GM18517 (cell line): ENCODE measurements around the gene CAPN15.
A peak's percentile ranks its signal among the peaks of the same experiment; 100 is the strongest.
"Not testable (repeated sequence)": the region's sequence is repeated elsewhere in the genome, so short reads cannot be mapped to it uniquely, and the experiment has no call there.

Experiments used
- ATAC-seq: cut with Tn5 transposase; IDR thresholded peaks from one replicate; pipeline ENCODE4 v1.9.1; 2021; ENCODE audit warnings: mild to moderate bottlenecking, moderate library complexity; ENCODE audit not compliant: unreplicated experiment

Gene CAPN15

GRCh38 chr16:588889-589657 lies 61.6 kb downstream of the CAPN15 start:
- ATAC-seq = peak; percentile 78

- peak; percentile 75 for ATAC-seq
Measured at GRCh38 chr16:589658-590187, 62.2 kb downstream of the CAPN15 start, which contains the start of gene RAB40C. Gene RAB40C (plus strand): TSS chr16:590066. CDS start chr16:590292, 226 bp downstream.

- ATAC-seq = no peak
Measured at GRCh38 chr16:590188-590814, 62.8 kb downstream of the CAPN15 start.

- ATAC-seq = no peak
Measured at GRCh38 chr16:590815-591200, 63.3 kb downstream of the CAPN15 start.

GRCh38 chr16:591231-591630 lies 63.7 kb downstream of the CAPN15 start:
- no peak for ATAC-seq

GRCh38 chr16:591892-592517 lies 64.5 kb downstream of the CAPN15 start:
- no peak for ATAC-seq

- no peak for ATAC-seq
Measured at GRCh38 chr16:592518-593306, 65.2 kb downstream of the CAPN15 start.

- no peak for ATAC-seq
Measured at GRCh38 chr16:593406-593805, 65.9 kb downstream of the CAPN15 start.

GRCh38 chr16:593807-594206 lies 66.3 kb downstream of the CAPN15 start:
- ATAC-seq = no peak

GRCh38 chr16:595094-595528 lies 67.6 kb downstream of the CAPN15 start:
- ATAC-seq = no peak

GRCh38 chr16:595942-596735 lies 68.6 kb downstream of the CAPN15 start:
- no peak for ATAC-seq

- ATAC-seq = no peak
Measured at GRCh38 chr16:596736-597060, 69.2 kb downstream of the CAPN15 start.

GRCh38 chr16:597655-598054 lies 70.1 kb downstream of the CAPN15 start:
- ATAC-seq = not testable (repeated sequence)

- no peak for ATAC-seq
Measured at GRCh38 chr16:598823-599739, 71.6 kb downstream of the CAPN15 start.

GRCh38 chr16:600781-601180 lies 73.3 kb downstream of the CAPN15 start:
- no peak for ATAC-seq

GRCh38 chr16:603933-604332 lies 76.4 kb downstream of the CAPN15 start:
- no peak for ATAC-seq
